Activated T-cell treated with anti-CD3 and anti-CD28 coated beads, Interleukin-2, amount 50 U/mL, for 72 hours (primary cell): ENCODE measurements around the gene ADRM1. TPM values are rescaled to one million over a fixed set of nuclear protein-coding genes. Genes with fewer than 3 reads are reported as not detected.
A peak's percentile ranks its signal among the peaks of the same experiment; 100 is the strongest.

Experiments
- ATAC-seq, 2 donors: fragments of 150-1000 bp; cut with Tn5 transposase; replicated peaks in 1 of 2; 2 replicates each; pipeline ENCODE4 v1.10.0; 2021; ENCODE audit warnings: moderate library complexity in 2 of 2, mild to moderate bottlenecking in 1 of 2
- DNase-seq, 2 donors: peaks; one replicate each; pipeline ENCODE4 v3.0.0; 2021 to 2022; ENCODE audit warnings: mixed read lengths in 1 of 2
- H3K27ac Mint-ChIP-seq: one replicate; pipeline ENCODE4 v1.8.0; 2022; ENCODE audit warnings: mild to moderate bottlenecking, moderate library complexity, mixed read lengths
- H3K27me3 Mint-ChIP-seq: one replicate; pipeline ENCODE4 v1.8.0; 2022; ENCODE audit warnings: low read depth, mixed read lengths
- H3K36me3 Mint-ChIP-seq, 2 donors: one replicate each; pipeline ENCODE4 v1.8.0; 2022; ENCODE audit warnings: mixed read lengths in 2 of 2, mild to moderate bottlenecking in 1 of 2; ENCODE audit not compliant: insufficient read depth in 2 of 2
- H3K4me1 Mint-ChIP-seq: one replicate; pipeline ENCODE4 v1.8.0; 2022; ENCODE audit warnings: low read depth, mixed read lengths
- H3K4me3 Mint-ChIP-seq, 2 donors: one replicate each; pipeline ENCODE4 v1.8.0; 2022; ENCODE audit warnings: mild to moderate bottlenecking in 2 of 2, mixed read lengths in 2 of 2, moderate library complexity in 2 of 2
- H3K9me3 Mint-ChIP-seq, 2 donors: one replicate each; pipeline ENCODE4 v1.8.0; 2022; ENCODE audit warnings: mixed read lengths in 2 of 2
- total RNA-seq, 2 donors: library from RNA; stranded (reverse); gene quantifications; one replicate each; pipeline ENCODE4 v1.2.3, GENCODE V29; 2022

Gene ADRM1
- total RNA-seq, 2 donors from 2014 or later, result 95.4 to 114 TPM

GRCh38 chr20:62268228-62268900, 34.4 kb upstream of the ADRM1 start:
- no peaks in the 10 kb centered on the region for H3K9me3 Mint-ChIP-seq

DNA sequence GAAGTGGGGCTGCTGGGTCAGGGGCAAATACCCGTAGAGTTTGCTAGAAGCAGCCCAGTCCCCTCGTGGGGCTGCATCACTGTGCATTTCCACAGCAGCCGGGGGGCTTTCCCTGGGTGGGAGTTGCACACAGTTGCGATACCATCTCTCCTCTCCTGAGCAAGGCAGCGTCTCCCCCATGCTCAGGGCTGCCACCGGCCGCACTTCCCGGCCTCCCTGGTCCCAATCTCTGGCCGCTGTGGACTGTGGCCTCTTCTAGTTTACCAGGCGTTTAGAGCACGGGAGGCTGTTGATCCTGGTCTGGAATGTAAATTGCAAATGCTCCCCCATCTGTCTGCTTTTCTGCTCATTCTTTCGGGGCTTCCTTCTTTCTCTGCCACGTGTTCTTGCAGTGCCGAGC, 33.4 kb upstream of the ADRM1 start:
- Mint-ChIP-seq H3K4me1 (no peaks in the 10 kb centered on the region), H3K9me3 (no peaks in the 10 kb centered on the region), H3K4me3 (no peak overlapping the region), H3K36me3 (peaks cover 5 to 10% of the 10 kb centered on the region in 2 donors), H3K27me3 (no peaks in the 10 kb centered on the region), H3K27ac (no peak overlapping the region)
- no peak for ATAC-seq
- no peak for DNase-seq

More at GRCh38 chr20:62268228-62268900, 34.4 kb upstream of the ADRM1 start:
- DNase-seq (no peak), ATAC-seq (no peak)
- H3K4me1 Mint-ChIP-seq, result no peaks in the 10 kb centered on the region
- H3K27ac Mint-ChIP-seq, result no peak overlapping the region
- H3K27me3 Mint-ChIP-seq, result no peaks in the 10 kb centered on the region
- peaks cover 5 to 10% of the 10 kb centered on the region in 2 donors for H3K36me3 Mint-ChIP-seq
- H3K4me3 Mint-ChIP-seq, result no peak overlapping the region

DNA sequence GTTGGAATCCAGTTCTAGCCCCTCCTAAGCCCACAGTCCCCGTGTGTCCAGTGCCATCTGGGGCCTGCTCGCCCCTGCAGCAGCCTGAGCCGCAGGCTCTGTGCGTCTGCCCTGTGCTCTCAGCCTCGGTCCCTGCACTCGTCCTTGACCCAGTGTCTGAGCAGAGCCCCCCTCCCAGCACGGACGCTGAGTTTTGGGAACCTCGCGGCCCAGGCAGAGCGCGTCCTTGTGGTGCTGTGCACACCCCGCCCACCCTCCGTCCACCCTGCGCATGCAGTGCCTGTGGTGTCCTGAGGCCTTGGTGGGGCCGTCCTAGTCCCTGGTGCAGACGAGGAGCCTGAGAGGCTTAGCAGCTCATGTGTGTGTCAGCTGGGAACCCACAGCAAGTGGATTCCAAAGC, 32.9 kb upstream of the ADRM1 start:
- Mint-ChIP-seq H3K27me3 (no peaks in the 10 kb centered on the region), H3K4me1 (no peaks in the 10 kb centered on the region), H3K9me3 (no peaks in the 10 kb centered on the region), H3K27ac (no peak overlapping the region), H3K36me3 (peaks cover 3 to 6% of the 10 kb centered on the region in 2 donors), H3K4me3 (no peak overlapping the region)
- DNase-seq (no peak), ATAC-seq (no peak)

DNA sequence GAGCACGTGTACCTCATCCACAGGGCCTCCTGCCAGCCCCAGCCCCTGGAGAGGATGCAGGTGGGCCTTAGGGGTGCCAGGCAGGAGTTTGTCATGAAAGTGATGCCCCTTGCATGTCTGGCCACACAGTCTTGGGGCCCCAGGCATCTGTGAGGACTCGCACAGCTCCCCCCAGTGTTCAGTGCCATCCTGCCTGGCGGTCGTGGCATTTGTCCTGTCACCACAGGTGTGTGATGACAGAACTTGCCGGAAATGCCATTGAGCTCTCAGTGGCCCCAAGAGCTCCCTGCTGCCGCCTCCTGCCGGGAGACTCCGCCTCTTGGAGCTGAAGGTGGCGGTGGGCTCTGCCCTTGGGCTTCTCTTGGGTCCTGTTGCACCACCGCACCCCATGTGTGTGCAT, 30.6 kb upstream of the ADRM1 start:
- Mint-ChIP-seq H3K27me3 (no peaks in the 10 kb centered on the region), H3K27ac (no peak overlapping the region), H3K9me3 (no peaks in the 10 kb centered on the region), H3K4me3 (no peak overlapping the region), H3K4me1 (no peaks in the 10 kb centered on the region), H3K36me3 (peaks cover 0 to 3% of the 10 kb centered on the region in 2 donors)
- ATAC-seq, result no peak
- no peak for DNase-seq

GRCh38 chr20:62273416-62273815, 29.4 kb upstream of the ADRM1 start:
- no peaks in the 10 kb centered on the region for H3K4me1 Mint-ChIP-seq
- no peaks in the 10 kb centered on the region for H3K27me3 Mint-ChIP-seq
- H3K36me3 Mint-ChIP-seq, result peaks cover 0 to 3% of the 10 kb centered on the region in 2 donors
- no peaks in the 10 kb centered on the region for H3K9me3 Mint-ChIP-seq
- H3K27ac Mint-ChIP-seq, result no peak overlapping the region
- DNase-seq (no peak), ATAC-seq (no peak)
- H3K4me3 Mint-ChIP-seq, result no peak overlapping the region

DNA sequence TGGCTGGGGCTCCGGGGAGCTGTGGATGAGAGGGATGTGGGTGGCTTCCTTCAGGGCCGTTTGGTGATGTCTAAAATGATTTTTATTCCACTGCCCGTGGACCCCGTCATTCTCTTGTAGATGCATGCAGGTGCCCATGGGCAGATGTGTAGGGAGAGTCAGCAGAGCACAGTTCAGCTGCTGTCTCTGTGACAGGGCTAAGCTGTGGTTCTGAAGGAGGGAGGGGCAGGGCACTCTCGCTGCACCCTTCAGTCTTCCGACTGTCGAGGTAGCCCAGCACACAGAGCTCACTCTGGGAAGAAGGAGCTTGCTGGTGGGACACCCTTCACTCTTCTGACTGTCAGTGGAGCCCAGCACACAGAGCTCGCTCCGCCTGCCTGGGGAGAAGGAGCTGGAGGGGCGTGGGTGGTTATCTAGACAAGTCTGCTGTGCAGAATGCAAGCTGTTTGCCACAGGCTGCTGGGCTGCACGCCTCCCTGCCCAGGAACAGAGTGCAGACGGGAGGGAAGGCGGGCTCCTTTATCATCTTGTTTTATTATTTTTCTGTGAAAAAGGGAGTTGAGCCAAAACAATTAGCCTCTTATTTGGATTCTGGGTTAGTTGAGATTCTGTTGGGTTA, 28.4 kb upstream of the ADRM1 start:
- H3K4me3 Mint-ChIP-seq, result no peak overlapping the region
- H3K9me3 Mint-ChIP-seq, result no peaks in the 10 kb centered on the region
- no peak for DNase-seq
- H3K36me3 Mint-ChIP-seq, result peaks cover 0 to 3% of the 10 kb centered on the region in 2 donors
- no peaks in the 10 kb centered on the region for H3K4me1 Mint-ChIP-seq
- H3K27me3 Mint-ChIP-seq, result no peaks in the 10 kb centered on the region
- peak overlapping the region; percentile 16 for H3K27ac Mint-ChIP-seq
- ATAC-seq, result no peak

GRCh38 chr20:62275219-62275618, 27.6 kb upstream of the ADRM1 start:
- peaks cover 0 to 3% of the 10 kb centered on the region in 2 donors for H3K36me3 Mint-ChIP-seq
- no peaks in the 10 kb centered on the region for H3K27me3 Mint-ChIP-seq
- no peak overlapping the region for H3K27ac Mint-ChIP-seq
- no peaks in the 10 kb centered on the region for H3K9me3 Mint-ChIP-seq
- H3K4me3 Mint-ChIP-seq, result no peak overlapping the region
- no peaks in the 10 kb centered on the region for H3K4me1 Mint-ChIP-seq
- ATAC-seq (no peak), DNase-seq (no peak)

DNA sequence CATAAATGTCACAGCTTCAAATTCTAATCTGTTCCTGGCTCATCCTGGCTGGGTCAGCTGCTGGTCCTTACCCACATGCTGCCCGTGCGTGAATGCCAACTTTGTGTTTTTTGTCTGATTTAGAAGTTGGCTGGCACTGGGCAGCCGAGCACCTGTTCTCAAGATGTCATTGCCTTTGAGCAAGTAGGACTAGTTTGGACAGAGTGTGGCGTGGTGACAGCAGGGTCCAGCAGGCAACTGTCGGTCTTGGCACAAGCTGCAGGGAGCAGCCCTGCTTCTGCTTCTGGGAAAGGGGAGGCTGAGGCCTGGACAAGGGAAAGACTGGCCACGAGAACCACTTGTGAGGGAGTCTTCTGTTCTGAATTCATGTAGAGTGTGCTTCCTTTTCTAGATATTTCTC, 26.4 kb upstream of the ADRM1 start:
- peaks cover 0 to 3% of the 10 kb centered on the region in 2 donors for H3K36me3 Mint-ChIP-seq

DNA sequence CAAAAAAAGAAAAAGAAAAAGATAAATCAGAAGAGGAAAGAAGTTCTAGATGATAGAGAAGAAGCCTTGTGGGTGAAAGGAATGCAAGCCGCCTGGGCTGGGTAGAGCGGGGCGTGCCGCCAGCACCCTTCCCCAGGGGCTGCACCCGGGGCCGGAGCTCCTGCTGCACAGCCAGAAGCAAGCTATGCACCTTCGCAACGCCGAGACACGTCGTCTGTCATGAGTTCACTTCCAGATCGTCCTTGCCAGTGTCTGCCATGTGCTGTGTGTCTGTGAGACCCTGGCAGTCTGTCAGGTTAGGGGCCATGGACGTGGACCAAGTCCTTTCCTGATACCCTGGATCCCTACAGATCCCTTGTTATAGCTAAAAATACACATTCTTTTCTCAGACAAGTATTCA, 25.5 kb upstream of the ADRM1 start:
- ATAC-seq (no peak), DNase-seq (no peak)
- H3K4me1 Mint-ChIP-seq, result no peaks in the 10 kb centered on the region
- no peaks in the 10 kb centered on the region for H3K27me3 Mint-ChIP-seq
- H3K36me3 Mint-ChIP-seq, result peaks cover 0 to 8% of the 10 kb centered on the region in 2 donors
- no peak overlapping the region for H3K27ac Mint-ChIP-seq
- no peak overlapping the region for H3K4me3 Mint-ChIP-seq
- H3K9me3 Mint-ChIP-seq, result no peaks in the 10 kb centered on the region

More for the DNA sequence above, 26.4 kb upstream of the ADRM1 start:
- no peaks in the 10 kb centered on the region for H3K27me3 Mint-ChIP-seq
- no peaks in the 10 kb centered on the region for H3K9me3 Mint-ChIP-seq
- no peak for ATAC-seq
- no peak overlapping the region for H3K27ac Mint-ChIP-seq
- no peaks in the 10 kb centered on the region for H3K4me1 Mint-ChIP-seq
- no peak overlapping the region for H3K4me3 Mint-ChIP-seq
- no peak for DNase-seq

- Mint-ChIP-seq H3K36me3 (peaks cover 0 to 6% of the 10 kb centered on the region in 2 donors), H3K9me3 (no peaks in the 10 kb centered on the region), H3K27ac (no peak overlapping the region)
Measured at GRCh38 chr20:62280303-62280702, 22.5 kb upstream of the ADRM1 start.

DNA sequence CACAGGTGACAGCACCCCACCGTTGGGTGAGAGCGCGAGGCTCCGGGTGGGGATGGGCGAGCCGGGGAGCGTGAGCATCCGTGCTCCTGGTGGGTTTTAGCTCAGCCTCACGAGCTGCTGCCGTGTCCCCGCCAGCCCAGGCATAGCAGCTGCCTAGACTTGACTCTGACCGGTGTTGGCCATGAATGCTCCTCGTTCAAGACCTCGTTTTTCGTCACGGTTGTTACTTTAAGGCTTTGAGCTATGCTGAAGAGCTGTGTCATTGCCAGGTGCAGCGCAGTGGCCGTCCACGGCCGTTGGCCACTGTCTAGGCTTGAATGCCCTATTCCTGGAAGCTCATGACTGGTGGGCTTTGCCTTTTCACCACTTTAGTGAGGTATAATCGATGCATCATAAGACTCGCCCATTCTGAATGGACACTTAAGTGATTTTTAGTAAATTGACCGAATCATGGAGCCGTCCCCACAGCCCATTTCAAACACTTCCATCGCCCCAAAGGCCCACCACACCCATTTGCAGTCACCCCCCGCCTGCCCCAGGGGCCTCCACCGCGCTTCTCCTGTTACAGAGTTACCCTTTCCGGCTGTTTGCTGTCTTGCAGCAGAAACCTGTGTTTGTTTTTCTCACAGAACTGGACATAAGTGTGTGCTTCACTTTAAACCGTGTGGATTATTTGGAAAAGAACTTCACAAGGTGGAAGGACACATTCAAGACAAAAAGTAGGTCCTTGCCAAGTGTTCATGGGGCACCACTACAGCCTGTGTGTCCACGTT, 21.4 kb upstream of the ADRM1 start:
- no peak for ATAC-seq
- Mint-ChIP-seq H3K27me3 (no peaks in the 10 kb centered on the region), H3K36me3 (peaks cover 0 to 6% of the 10 kb centered on the region in 2 donors), H3K27ac (no peak overlapping the region), H3K4me3 (no peak overlapping the region), H3K9me3 (no peaks in the 10 kb centered on the region), H3K4me1 (no peaks in the 10 kb centered on the region)
- DNase-seq, result no peak

More at GRCh38 chr20:62280303-62280702, 22.5 kb upstream of the ADRM1 start:
- Mint-ChIP-seq H3K4me3 (no peak overlapping the region), H3K4me1 (no peaks in the 10 kb centered on the region), H3K27me3 (no peaks in the 10 kb centered on the region)
- DNase-seq (no peak), ATAC-seq (no peak)

GRCh38 chr20:62282103-62282502, 20.7 kb upstream of the ADRM1 start:
- H3K27ac Mint-ChIP-seq, result no peak overlapping the region
- H3K4me1 Mint-ChIP-seq, result no peaks in the 10 kb centered on the region
- ATAC-seq (no peak), DNase-seq (no peak)
- H3K4me3 Mint-ChIP-seq, result no peak overlapping the region
- H3K36me3 Mint-ChIP-seq, result peaks cover 0 to 8% of the 10 kb centered on the region in 2 donors
- H3K9me3 Mint-ChIP-seq, result no peaks in the 10 kb centered on the region
- H3K27me3 Mint-ChIP-seq, result no peaks in the 10 kb centered on the region

DNA sequence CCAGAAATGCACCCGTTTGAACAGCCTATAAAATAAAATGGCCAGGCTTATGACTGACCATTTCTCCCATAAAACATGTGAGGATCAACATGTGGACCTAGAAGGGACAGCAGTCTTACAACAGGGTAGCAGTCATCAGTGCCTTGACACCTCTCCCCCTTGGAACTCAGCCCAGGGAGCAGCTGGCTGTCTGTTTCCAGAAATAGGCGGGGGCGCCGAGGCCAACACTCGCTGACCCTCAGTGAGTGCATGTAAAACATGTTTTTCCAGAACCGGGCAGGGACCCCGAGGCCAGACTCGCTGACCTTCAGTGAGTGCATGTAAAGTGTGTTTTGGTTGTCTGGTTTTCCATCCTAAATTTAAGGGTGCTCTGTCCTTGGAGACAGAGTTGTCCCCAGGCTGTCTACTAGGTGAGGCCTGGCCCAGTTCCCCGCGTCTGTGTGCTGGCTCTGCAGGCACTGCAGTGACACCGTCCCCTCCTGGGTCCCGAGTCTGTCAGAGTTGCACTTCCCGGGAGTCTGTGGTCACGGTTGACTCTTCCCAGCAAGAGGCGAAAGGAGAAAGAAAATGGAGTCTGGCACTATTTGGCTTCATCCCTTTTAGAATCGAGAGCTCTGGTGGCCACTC, 19.8 kb upstream of the ADRM1 start:
- ATAC-seq (no peak), DNase-seq (no peak)
- peaks cover 0 to 8% of the 10 kb centered on the region in 2 donors for H3K36me3 Mint-ChIP-seq
- H3K4me1 Mint-ChIP-seq, result no peaks in the 10 kb centered on the region
- H3K4me3 Mint-ChIP-seq, result no peak overlapping the region
- no peak overlapping the region for H3K27ac Mint-ChIP-seq
- H3K9me3 Mint-ChIP-seq, result no peaks in the 10 kb centered on the region
- H3K27me3 Mint-ChIP-seq, result no peaks in the 10 kb centered on the region
